ENCODE measurements around the gene GSPT1.
"Not testable (repeated sequence)": the region's sequence is repeated elsewhere in the genome, so short reads cannot be mapped to it uniquely, and the experiment has no call there.

The GSPT1 gene

GRCh38 chr16:11857161-11857560, 58.6 kb downstream of the GSPT1 start:
- peak; percentile 58 for DNase-seq (ENCODE audit: low read depth)

- peak; percentile 56 for DNase-seq (ENCODE audit: low read depth)
Observed at GRCh38 chr16:11852092-11852809, 63.5 kb downstream of the GSPT1 start.

- peak; percentile 91 for DNase-seq (ENCODE audit: low read depth)
Observed at GRCh38 chr16:11851294-11852091, 64.3 kb downstream of the GSPT1 start, which contains the start of gene RSL1D1. Gene RSL1D1 (minus strand): TSS chr16:11851542. CDS start chr16:11851512, 30 bp downstream.

GRCh38 chr16:11848842-11849241, 66.9 kb downstream of the GSPT1 start:
- peak; percentile 58 for DNase-seq (ENCODE audit: low read depth)

- DNase-seq (ENCODE audit: low read depth): no peak
Observed at GRCh38 chr16:11844499-11844898, 71.3 kb downstream of the GSPT1 start.

GRCh38 chr16:11843861-11844260, 71.9 kb downstream of the GSPT1 start:
- DNase-seq (ENCODE audit: low read depth): no peak

GRCh38 chr16:11843206-11843605, 72.5 kb downstream of the GSPT1 start:
- DNase-seq (ENCODE audit: low read depth): no peak

- DNase-seq (ENCODE audit: low read depth): no peak
Observed at GRCh38 chr16:11841026-11841425, 74.7 kb downstream of the GSPT1 start.

GRCh38 chr16:11836650-11837244, 79.0 kb downstream of the GSPT1 start:
- DNase-seq (ENCODE audit: low read depth): peak; percentile 89

- DNase-seq (ENCODE audit: low read depth): peak; percentile 57
Observed at GRCh38 chr16:11835891-11836649, 79.7 kb downstream of the GSPT1 start.

- no peak for DNase-seq (ENCODE audit: low read depth)
Observed at GRCh38 chr16:11835309-11835708, 80.4 kb downstream of the GSPT1 start.

- no peak for DNase-seq (ENCODE audit: low read depth)
Observed at GRCh38 chr16:11833951-11834695, 81.6 kb downstream of the GSPT1 start.

GRCh38 chr16:11828696-11829095, 87.1 kb downstream of the GSPT1 start:
- DNase-seq (ENCODE audit: low read depth): no peak

- not testable (repeated sequence) for DNase-seq (ENCODE audit: low read depth)
Observed at GRCh38 chr16:11825520-11826165, 90.1 kb downstream of the GSPT1 start.

- DNase-seq (ENCODE audit: low read depth): no peak
Observed at GRCh38 chr16:11824362-11824761, 91.4 kb downstream of the GSPT1 start.

- DNase-seq (ENCODE audit: low read depth): not testable (repeated sequence)
Observed at GRCh38 chr16:11823645-11824044, 92.1 kb downstream of the GSPT1 start.

GRCh38 chr16:11819798-11820197, 96.0 kb downstream of the GSPT1 start:
- DNase-seq (ENCODE audit: low read depth): no peak

GRCh38 chr16:11818970-11819369, 96.8 kb downstream of the GSPT1 start:
- DNase-seq (ENCODE audit: low read depth): not testable (repeated sequence)

Measured in ELR (cell line).